ENCODE data around the gene SLC13A2. TPM values are rescaled to one million over a fixed set of nuclear protein-coding genes. Genes with fewer than 3 reads are reported as not detected.
"Not testable (repeated sequence)": the region's sequence is repeated elsewhere in the genome, so short reads cannot be mapped to it uniquely, and the experiment has no call there.

SLC13A2 gene
- total and polyA plus RNA-seq, 2 of the 4 experiments (the other 2 are of a cell fraction): not detected

DNA sequence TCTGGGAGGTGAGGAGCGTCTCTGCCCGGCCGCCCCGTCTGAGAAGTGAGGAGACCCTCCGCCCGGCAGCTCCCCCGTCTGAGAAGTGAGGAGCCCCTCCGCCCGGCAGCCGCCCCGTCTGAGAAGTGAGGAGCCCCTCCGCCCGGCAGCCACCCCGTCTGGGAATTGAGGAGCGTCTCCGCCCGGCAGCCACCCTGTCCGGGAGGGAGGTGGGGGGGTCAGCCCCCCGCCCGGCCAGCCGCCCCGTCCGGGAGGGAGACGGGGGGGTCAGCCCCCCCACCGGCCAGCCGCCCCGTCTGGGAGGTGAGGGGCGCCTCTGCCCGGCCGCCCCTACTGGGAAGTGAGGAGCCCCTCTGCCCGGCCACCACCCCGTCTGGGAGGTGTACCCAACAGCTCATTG is 14.6 kb upstream of the SLC13A2 start:
- CTCF ChIA-PET; H3K14ac ChIP-seq (replicated peaks; ENCODE audit: low read depth, low read length); H2AK9ac ChIP-seq (replicated peaks; ENCODE audit: low read depth, low read length, poor library complexity); H2BK5ac ChIP-seq (ENCODE audit: low read depth, low read length, poor library complexity, severe bottlenecking); H4K5ac ChIP-seq (ENCODE audit: low read depth, low read length); in situ Hi-C loops (cut with MboI; ENCODE audit: low sequenced_read_pairs); H2BK20ac ChIP-seq (ENCODE audit: low read depth, low read length); H4K8ac ChIP-seq (ENCODE audit: low read depth in 2 of 2, low read length in 2 of 2); ATAC-seq (ENCODE audit: low read depth); H3K9me1 ChIP-seq (ENCODE audit: insufficient read depth, low read length); dilution Hi-C loops (cut with HindIII; ENCODE audit: low sequenced_read_pairs, unreplicated experiment); H3K27ac ChIP-seq (ENCODE audit: insufficient read depth, low read length); H4K20me1 ChIP-seq (ENCODE audit: insufficient read depth, low read length); intact Hi-C loops (cut with micrococcal nuclease); H3K27me3 ChIP-seq (ENCODE audit: control insufficient read depth, insufficient read depth, low read length); H2BK120ac ChIP-seq (ENCODE audit: low read depth, low read length); H2AFZ ChIP-seq (replicated peaks; ENCODE audit: low read length, poor library complexity); H3K79me1 ChIP-seq (ENCODE audit: low read depth in 1 of 2, low read length in 2 of 2); H2BK15ac ChIP-seq (ENCODE audit: low read depth, low read length); H3K4me1 ChIP-seq (ENCODE audit: control insufficient read depth, insufficient read depth, low read length); H3K4me3 ChIP-seq (ENCODE audit: insufficient read depth, low read depth, low read length); DNase-seq; H4K91ac ChIP-seq (ENCODE audit: insufficient read depth, low read depth, low read length); H3K4me2 ChIP-seq (ENCODE audit: low read depth, low read length); H3K4ac ChIP-seq (ENCODE audit: low read depth, low read length); POLR2A ChIA-PET (ENCODE audit: unreplicated experiment); H2AK5ac ChIP-seq (ENCODE audit: low read depth, low read length); H3K23ac ChIP-seq (ENCODE audit: low read depth, low read length); H3K36me3 ChIP-seq (ENCODE audit: control insufficient read depth, insufficient read depth, low read length); BruUV-seq (replicated peaks); H3K18ac ChIP-seq (ENCODE audit: low read depth, low read length); H3K9me3 ChIP-seq (ENCODE audit: control insufficient read depth, insufficient read depth, low read length); H3K56ac ChIP-seq (ENCODE audit: extremely low read depth, insufficient read depth, low read length); H3K9ac ChIP-seq (ENCODE audit: low read depth, low read length): not testable (repeated sequence)
- no CpG with 5 or more reads among the region's 32 CpGs for WGBS, 2 experiments (ENCODE audit: extremely low coverage in 2 of 2, insufficient read length in 1 of 2)
